ENCODE results near the gene ZNFX1.
A peak's percentile ranks its signal among the peaks of the same experiment; 100 is the strongest.

Gene ZNFX1

GRCh38 chr20:49292010-49292409 is 14.2 kb upstream of the ZNFX1 start:
- Histone ChIP-seq H2BK5ac (ENCODE audit: low read depth, low read length, poor library complexity, severe bottlenecking) (no peak overlapping the region), H3K4me1 (ENCODE audit: control insufficient read depth, insufficient read depth, low read depth, low read length) (peaks cover 2% of the 10 kb centered on the region), H3K18ac (ENCODE audit: low read depth in 1 of 2, low read length in 2 of 2) (no peak overlapping the region), H3K4ac (ENCODE audit: low read depth in 1 of 2, low read length in 2 of 2) (no peak overlapping the region), H3K27me3 (ENCODE audit: control insufficient read depth in 1 of 2, insufficient read depth in 1 of 2, low read length in 2 of 2) (no peaks in the 10 kb centered on the region), H3K36me3 (ENCODE audit: control insufficient read depth in 1 of 2, insufficient read depth in 2 of 2, low read depth in 1 of 2, low read length in 2 of 2) (peaks cover 41 to 53% of the 10 kb centered on the region in 2 experiments), H3K4me2 (ENCODE audit: low read length, poor library complexity, severe bottlenecking) (no peak overlapping the region), H3K79me1 (replicated peaks; ENCODE audit: low read length, poor library complexity, severe bottlenecking) (no peaks in the 10 kb centered on the region), H4K8ac (ENCODE audit: low read length) (no peak overlapping the region), H2BK12ac (ENCODE audit: low read length in 2 of 2) (no peak overlapping the region), H2BK120ac (ENCODE audit: low read depth, low read length) (no peak overlapping the region), H3K4me3 (ENCODE audit: insufficient read depth in 1 of 2, low read depth in 1 of 2, low read length in 2 of 2) (no peak overlapping the region), H2AFZ (ENCODE audit: low read depth, low read length) (no peak overlapping the region), H3K27ac (ENCODE audit: low read length, poor library complexity, severe bottlenecking) (no peak overlapping the region), H3K23ac (ENCODE audit: low read length in 2 of 2) (no peak overlapping the region), H2BK15ac (ENCODE audit: low read depth, poor library complexity, severe bottlenecking) (no peak overlapping the region), H4K91ac (ENCODE audit: low read length) (no peak overlapping the region), H2AK5ac (ENCODE audit: low read length, severe bottlenecking) (no peak overlapping the region), H3K9me3 (ENCODE audit: control insufficient read depth, low read length) (peaks cover 2% of the 10 kb centered on the region), H3K9ac (ENCODE audit: low read length) (no peak overlapping the region), H3K14ac (ENCODE audit: low read length in 2 of 2) (no peak overlapping the region)
- DNase-seq, result no peak
- WGBS, result 89% methylated on average over 3 of the region's 3 CpGs

- H4K91ac ChIP-seq (ENCODE audit: low read length), result no peak overlapping the region
- no peak overlapping the region for H3K23ac ChIP-seq (ENCODE audit: low read length in 2 of 2)
- H2BK5ac ChIP-seq (ENCODE audit: low read depth, low read length, poor library complexity, severe bottlenecking), result no peak overlapping the region
- no peak overlapping the region for H3K27ac ChIP-seq (ENCODE audit: low read length, poor library complexity, severe bottlenecking)
- no peak overlapping the region for H2BK15ac ChIP-seq (ENCODE audit: low read depth, poor library complexity, severe bottlenecking)
- no peak overlapping the region for H3K18ac ChIP-seq (ENCODE audit: low read depth in 1 of 2, low read length in 2 of 2)
- DNase-seq, result peak; percentile 10
- no peak overlapping the region for H3K14ac ChIP-seq (ENCODE audit: low read length in 2 of 2)
- no peak overlapping the region for H3K4me2 ChIP-seq (ENCODE audit: low read length, poor library complexity, severe bottlenecking)
- H3K79me1 ChIP-seq (replicated peaks; ENCODE audit: low read length, poor library complexity, severe bottlenecking), result no peaks in the 10 kb centered on the region
- no peak overlapping the region for H4K8ac ChIP-seq (ENCODE audit: low read length)
- peaks cover 49 to 61% of the 10 kb centered on the region in 2 experiments for H3K36me3 ChIP-seq (ENCODE audit: control insufficient read depth in 1 of 2, insufficient read depth in 2 of 2, low read depth in 1 of 2, low read length in 2 of 2)
- no peak overlapping the region for H2BK12ac ChIP-seq (ENCODE audit: low read length in 2 of 2)
- H2AFZ ChIP-seq (ENCODE audit: low read depth, low read length), result no peak overlapping the region
- no peak overlapping the region for H3K9ac ChIP-seq (ENCODE audit: low read length)
- peaks cover 10% of the 10 kb centered on the region for H3K9me3 ChIP-seq (ENCODE audit: control insufficient read depth, low read length)
- no peak overlapping the region for H3K4ac ChIP-seq (ENCODE audit: low read depth in 1 of 2, low read length in 2 of 2)
- no peak overlapping the region for H2BK120ac ChIP-seq (ENCODE audit: low read depth, low read length)
- H3K4me1 ChIP-seq (ENCODE audit: control insufficient read depth, insufficient read depth, low read depth, low read length), result peaks cover 2% of the 10 kb centered on the region
- no peak overlapping the region for H3K4me3 ChIP-seq (ENCODE audit: insufficient read depth in 1 of 2, low read depth in 1 of 2, low read length in 2 of 2)
- WGBS, result 100% methylated on average over 1 of the region's 1 CpG
- no peaks in the 10 kb centered on the region for H3K27me3 ChIP-seq (ENCODE audit: control insufficient read depth in 1 of 2, insufficient read depth in 1 of 2, low read length in 2 of 2)
- H2AK5ac ChIP-seq (ENCODE audit: low read length, severe bottlenecking), result no peak overlapping the region
These were observed 13.3 kb upstream of the ZNFX1 start for GRCh38 chr20:49291200-49291599.

GRCh38 chr20:49290608-49291191 is 12.8 kb upstream of the ZNFX1 start:
- Histone ChIP-seq H3K4ac (ENCODE audit: low read depth in 1 of 2, low read length in 2 of 2) (no peak overlapping the region), H3K9me3 (ENCODE audit: control insufficient read depth, low read length) (peaks cover 15% of the 10 kb centered on the region), H4K8ac (ENCODE audit: low read length) (no peak overlapping the region), H3K36me3 (ENCODE audit: control insufficient read depth in 1 of 2, insufficient read depth in 2 of 2, low read depth in 1 of 2, low read length in 2 of 2) (peaks cover 54 to 66% of the 10 kb centered on the region in 2 experiments), H3K14ac (ENCODE audit: low read length in 2 of 2) (no peak overlapping the region), H3K27me3 (ENCODE audit: control insufficient read depth in 1 of 2, insufficient read depth in 1 of 2, low read length in 2 of 2) (no peaks in the 10 kb centered on the region), H2BK12ac (ENCODE audit: low read length in 2 of 2) (no peak overlapping the region), H3K4me1 (ENCODE audit: control insufficient read depth, insufficient read depth, low read depth, low read length) (peaks cover 2% of the 10 kb centered on the region), H3K4me3 (ENCODE audit: insufficient read depth in 1 of 2, low read depth in 1 of 2, low read length in 2 of 2) (no peak overlapping the region), H2AFZ (ENCODE audit: low read depth, low read length) (no peak overlapping the region), H3K23ac (ENCODE audit: low read length in 2 of 2) (no peak overlapping the region), H3K79me1 (replicated peaks; ENCODE audit: low read length, poor library complexity, severe bottlenecking) (no peaks in the 10 kb centered on the region), H3K9ac (ENCODE audit: low read length) (no peak overlapping the region), H2BK120ac (ENCODE audit: low read depth, low read length) (no peak overlapping the region), H2BK5ac (ENCODE audit: low read depth, low read length, poor library complexity, severe bottlenecking) (no peak overlapping the region), H3K18ac (ENCODE audit: low read depth in 1 of 2, low read length in 2 of 2) (no peak overlapping the region), H3K27ac (ENCODE audit: low read length, poor library complexity, severe bottlenecking) (no peak overlapping the region), H2BK15ac (ENCODE audit: low read depth, poor library complexity, severe bottlenecking) (no peak overlapping the region), H4K91ac (ENCODE audit: low read length) (no peak overlapping the region), H2AK5ac (ENCODE audit: low read length, severe bottlenecking) (no peak overlapping the region), H3K4me2 (ENCODE audit: low read length, poor library complexity, severe bottlenecking) (no peak overlapping the region)
- DNase-seq, result no peak
- 89% methylated on average over 6 of the region's 6 CpGs for WGBS

- peak; percentile 18 for DNase-seq
- Histone ChIP-seq H2BK15ac (ENCODE audit: low read depth, poor library complexity, severe bottlenecking) (no peak overlapping the region), H2BK5ac (ENCODE audit: low read depth, low read length, poor library complexity, severe bottlenecking) (no peak overlapping the region), H3K4me3 (ENCODE audit: insufficient read depth in 1 of 2, low read depth in 1 of 2, low read length in 2 of 2) (no peak overlapping the region), H3K14ac (ENCODE audit: low read length in 2 of 2) (no peak overlapping the region), H3K4ac (ENCODE audit: low read depth in 1 of 2, low read length in 2 of 2) (no peak overlapping the region), H3K27ac (ENCODE audit: low read length, poor library complexity, severe bottlenecking) (peak overlapping the region; percentile 28), H3K4me2 (ENCODE audit: low read length, poor library complexity, severe bottlenecking) (no peak overlapping the region), H2AFZ (ENCODE audit: low read depth, low read length) (no peak overlapping the region), H3K36me3 (ENCODE audit: control insufficient read depth in 1 of 2, insufficient read depth in 2 of 2, low read depth in 1 of 2, low read length in 2 of 2) (peaks cover 53 to 82% of the 10 kb centered on the region in 2 experiments), H3K27me3 (ENCODE audit: control insufficient read depth in 1 of 2, insufficient read depth in 1 of 2, low read length in 2 of 2) (no peaks in the 10 kb centered on the region), H3K9me3 (ENCODE audit: control insufficient read depth, low read length) (peaks cover 17% of the 10 kb centered on the region), H3K4me1 (ENCODE audit: control insufficient read depth, insufficient read depth, low read depth, low read length) (peaks cover 2% of the 10 kb centered on the region), H4K91ac (ENCODE audit: low read length) (no peak overlapping the region), H2AK5ac (ENCODE audit: low read length, severe bottlenecking) (no peak overlapping the region), H2BK12ac (ENCODE audit: low read length in 2 of 2) (no peak overlapping the region), H3K9ac (ENCODE audit: low read length) (no peak overlapping the region), H2BK120ac (ENCODE audit: low read depth, low read length) (no peak overlapping the region), H4K8ac (ENCODE audit: low read length) (no peak overlapping the region), H3K23ac (ENCODE audit: low read length in 2 of 2) (no peak overlapping the region), H3K79me1 (replicated peaks; ENCODE audit: low read length, poor library complexity, severe bottlenecking) (no peaks in the 10 kb centered on the region), H3K18ac (ENCODE audit: low read depth in 1 of 2, low read length in 2 of 2) (no peak overlapping the region)
- 94% methylated on average over 10 of the region's 10 CpGs for WGBS
These were observed 11.2 kb upstream of the ZNFX1 start for GRCh38 chr20:49288784-49289696.

Measured in mesenchymal stem cell (in vitro differentiated cells and primary cell).